Measurements from ENCODE around the gene MRM3.
"Not testable (repeated sequence)": the region's sequence is repeated elsewhere in the genome, so short reads cannot be mapped to it uniquely, and the experiment has no call there.

The MRM3 gene

DNA sequence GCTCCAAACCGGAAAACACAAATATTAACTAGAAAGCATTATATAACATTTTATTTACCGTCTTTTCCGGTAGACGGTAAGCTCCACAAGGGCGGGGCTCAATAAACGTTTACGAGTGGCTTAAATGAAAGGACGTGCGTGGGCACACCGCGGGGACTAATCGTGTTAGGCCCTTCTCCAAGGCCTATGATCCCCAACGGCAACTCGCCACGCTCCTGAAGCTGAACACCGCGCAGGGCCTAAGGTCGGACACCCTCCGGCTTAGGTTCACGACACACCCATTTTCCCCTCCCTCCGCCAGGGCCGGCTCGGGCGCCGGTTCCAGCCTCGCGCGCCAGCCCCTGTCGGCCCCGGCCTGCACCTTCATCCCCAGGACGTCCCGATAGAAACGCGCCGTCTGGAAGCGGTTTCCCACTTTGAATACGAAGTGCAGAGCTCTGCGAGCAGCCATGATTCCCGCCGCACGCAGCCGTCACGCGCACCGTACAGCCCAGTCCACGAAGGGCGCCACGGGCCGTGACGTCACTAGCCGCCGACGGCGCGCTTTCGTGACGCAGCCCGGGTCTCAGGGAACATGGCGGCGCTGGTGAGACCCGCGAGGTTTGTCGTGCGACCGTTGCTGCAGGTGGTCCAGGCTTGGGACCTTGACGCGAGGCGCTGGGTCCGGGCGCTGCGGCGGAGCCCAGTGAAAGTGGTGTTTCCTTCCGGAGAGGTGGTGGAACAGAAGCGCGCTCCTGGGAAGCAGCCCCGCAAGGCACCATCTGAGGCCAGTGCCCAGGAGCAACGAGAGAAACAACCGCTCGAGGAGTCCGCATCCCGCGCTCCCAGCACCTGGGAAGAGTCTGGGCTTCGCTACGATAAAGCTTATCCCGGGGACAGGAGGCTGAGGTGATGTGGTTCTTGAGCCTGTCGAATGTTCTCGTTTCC, at the start of gene MRM3, which contains the start of gene GLOD4:
Gene MRM3 (plus strand): TSS at position 549 of the 927 bp plus-strand sequence. CDS start 26 bp downstream, at position 575.
Gene GLOD4 (minus strand): TSS at position 476 of the 927 bp plus-strand sequence. CDS start 25 bp downstream, at position 451.
- DNase-seq (ENCODE audit: low spot score), result peak; percentile 93

- DNase-seq (ENCODE audit: low spot score), result no peak
Measured at GRCh38 chr17:732902-733720, 49.0 kb upstream of the MRM3 start.

GRCh38 chr17:733743-734142, 48.4 kb upstream of the MRM3 start:
- no peak for DNase-seq (ENCODE audit: low spot score)

DNA sequence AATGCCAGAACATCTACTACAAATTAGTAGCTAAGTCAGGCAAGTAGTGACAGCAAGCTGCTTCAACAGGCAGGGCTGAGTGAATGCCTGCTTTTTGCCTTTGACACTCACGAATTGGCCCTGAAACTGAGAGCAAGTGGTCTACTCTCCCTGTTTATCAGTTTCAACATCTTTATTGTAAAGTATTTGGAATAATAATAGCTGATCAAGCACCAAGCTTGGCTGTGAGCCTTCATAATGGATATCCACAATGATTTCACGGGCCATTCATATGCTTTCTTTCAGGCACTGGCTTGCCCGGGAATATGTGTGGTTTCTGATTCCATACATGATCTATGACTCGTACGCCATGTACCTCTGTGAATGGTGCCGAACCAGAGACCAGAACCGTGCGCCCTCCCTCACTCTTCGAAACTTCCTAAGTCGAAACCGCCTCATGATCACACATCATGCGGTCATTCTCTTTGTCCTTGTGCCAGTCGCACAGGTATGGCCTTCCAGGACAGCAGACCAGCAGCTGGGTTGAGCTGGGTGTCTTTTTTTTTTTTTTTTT, 44.5 kb upstream of the MRM3 start:
- no peak for DNase-seq (ENCODE audit: low spot score)

GRCh38 chr17:740240-741017, 41.7 kb upstream of the MRM3 start:
- DNase-seq (ENCODE audit: low spot score), result peak; percentile 41

- no peak for DNase-seq (ENCODE audit: low spot score)
Measured at GRCh38 chr17:742147-742793, 39.9 kb upstream of the MRM3 start.

DNA sequence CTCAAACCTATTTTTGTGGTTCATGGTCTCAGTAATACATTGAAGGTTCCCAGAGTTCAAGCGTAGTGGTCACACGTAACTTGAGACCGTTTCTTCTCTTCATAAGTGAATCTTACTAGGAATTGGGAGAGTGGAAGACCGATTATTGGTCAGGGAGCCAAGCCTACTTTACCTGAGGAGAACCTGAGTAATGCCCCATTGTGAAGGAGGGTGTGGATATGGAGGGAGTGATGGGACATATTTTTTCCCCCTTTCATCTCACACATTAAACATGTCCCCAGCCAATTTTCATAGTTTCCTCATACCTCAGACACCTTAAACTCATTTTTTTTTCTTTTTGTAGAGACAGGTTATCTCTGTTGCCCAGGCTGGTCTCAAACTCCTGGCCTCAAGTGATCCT, 39.0 kb upstream of the MRM3 start:
- DNase-seq (ENCODE audit: low spot score), result no peak

DNA sequence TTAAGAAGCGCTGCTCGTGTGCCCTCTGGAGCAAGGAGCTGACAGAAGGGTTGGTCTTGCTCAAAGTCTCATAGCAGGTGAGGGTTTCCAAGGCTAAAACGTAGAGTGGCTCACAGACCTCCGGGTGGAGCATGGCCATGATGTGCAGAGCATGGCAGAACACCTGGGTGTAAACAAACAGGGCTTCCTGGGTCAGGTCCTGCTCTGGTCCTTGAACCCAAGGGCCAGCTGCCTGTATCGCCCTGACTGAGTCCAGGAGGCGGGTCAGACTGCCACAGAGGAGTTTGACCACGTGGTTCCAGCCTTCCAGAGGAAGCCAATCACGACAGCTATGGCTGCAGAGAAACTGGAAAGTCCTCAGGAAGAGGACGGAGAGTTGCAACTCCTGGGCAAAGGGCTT, 37.2 kb upstream of the MRM3 start:
- no peak for DNase-seq (ENCODE audit: low spot score)

GRCh38 chr17:745406-745805, 36.7 kb upstream of the MRM3 start:
- DNase-seq (ENCODE audit: low spot score), result no peak

GRCh38 chr17:746181-746580, 36.0 kb upstream of the MRM3 start:
- DNase-seq (ENCODE audit: low spot score), result no peak

- no peak for DNase-seq (ENCODE audit: low spot score)
Measured at GRCh38 chr17:746783-747629, 35.1 kb upstream of the MRM3 start.

GRCh38 chr17:748604-749003, 33.5 kb upstream of the MRM3 start:
- not testable (repeated sequence) for DNase-seq (ENCODE audit: low spot score)

- not testable (repeated sequence) for DNase-seq (ENCODE audit: low spot score)
Measured at GRCh38 chr17:749359-749758, 32.8 kb upstream of the MRM3 start.

DNA sequence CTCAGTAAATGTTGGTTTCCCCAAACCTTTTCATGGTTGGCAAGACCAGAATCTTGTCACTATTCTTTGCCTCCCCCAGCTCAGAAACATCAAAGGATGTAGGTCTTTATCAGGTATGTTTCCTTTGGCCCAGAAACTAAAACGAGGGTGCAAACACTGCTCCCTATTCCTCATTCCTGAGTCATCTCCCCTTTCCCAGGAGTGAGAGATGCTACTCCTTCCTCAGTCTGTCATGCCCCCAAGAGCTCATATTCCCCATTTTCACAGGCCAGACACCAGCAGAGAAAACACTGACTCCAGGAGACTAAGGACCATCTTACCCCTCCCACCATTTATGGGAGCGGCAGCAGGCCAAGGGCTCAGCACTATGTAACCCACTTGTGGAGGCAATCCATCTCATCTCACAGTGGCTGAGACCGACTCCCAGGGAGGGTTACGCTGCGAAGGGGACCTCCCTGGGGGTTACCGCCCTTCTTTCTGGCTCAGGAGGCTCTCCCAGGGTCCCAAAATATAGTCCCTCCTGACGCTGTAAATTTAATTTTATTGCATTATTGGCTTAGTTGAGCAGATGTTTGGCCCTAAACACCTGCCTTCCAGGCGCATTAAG, 31.6 kb upstream of the MRM3 start:
- DNase-seq (ENCODE audit: low spot score), result no peak

DNA sequence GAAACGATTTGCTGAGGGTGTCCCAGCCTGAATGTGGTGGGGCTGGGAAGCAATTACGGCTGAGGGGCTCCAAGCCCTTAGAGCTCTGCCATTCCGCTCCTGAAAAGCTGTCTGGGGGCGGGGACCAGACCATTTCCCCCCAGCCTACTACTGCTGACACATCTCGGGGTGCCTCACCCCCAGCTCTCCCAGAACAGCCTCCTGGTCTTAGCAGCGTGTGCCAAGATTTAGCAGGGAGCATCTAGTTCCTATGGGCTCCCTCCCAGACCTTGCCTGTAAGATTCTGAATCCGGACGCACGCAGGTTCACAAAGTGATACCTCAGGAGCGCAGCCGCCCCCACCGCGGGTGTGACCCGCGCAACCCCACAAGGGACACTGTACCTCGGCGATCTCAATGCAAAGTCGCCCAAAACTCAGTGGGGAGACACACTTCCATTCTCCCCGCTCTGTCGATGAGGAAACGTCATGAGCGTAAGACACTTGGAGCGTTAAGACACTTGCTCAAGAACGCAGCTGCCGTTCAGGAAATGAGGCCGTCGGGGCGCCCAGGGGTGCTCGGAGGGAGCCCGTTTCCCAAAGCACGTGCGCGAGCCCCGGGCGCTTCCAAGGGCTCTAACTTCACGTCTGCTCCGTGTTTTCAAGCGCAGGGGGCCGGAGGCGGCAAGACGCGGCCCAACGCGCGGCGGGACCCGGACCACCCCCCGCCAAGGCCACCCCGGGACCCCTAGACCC, 30.7 kb upstream of the MRM3 start:
- DNase-seq (ENCODE audit: low spot score), result peak; percentile 56

DNA sequence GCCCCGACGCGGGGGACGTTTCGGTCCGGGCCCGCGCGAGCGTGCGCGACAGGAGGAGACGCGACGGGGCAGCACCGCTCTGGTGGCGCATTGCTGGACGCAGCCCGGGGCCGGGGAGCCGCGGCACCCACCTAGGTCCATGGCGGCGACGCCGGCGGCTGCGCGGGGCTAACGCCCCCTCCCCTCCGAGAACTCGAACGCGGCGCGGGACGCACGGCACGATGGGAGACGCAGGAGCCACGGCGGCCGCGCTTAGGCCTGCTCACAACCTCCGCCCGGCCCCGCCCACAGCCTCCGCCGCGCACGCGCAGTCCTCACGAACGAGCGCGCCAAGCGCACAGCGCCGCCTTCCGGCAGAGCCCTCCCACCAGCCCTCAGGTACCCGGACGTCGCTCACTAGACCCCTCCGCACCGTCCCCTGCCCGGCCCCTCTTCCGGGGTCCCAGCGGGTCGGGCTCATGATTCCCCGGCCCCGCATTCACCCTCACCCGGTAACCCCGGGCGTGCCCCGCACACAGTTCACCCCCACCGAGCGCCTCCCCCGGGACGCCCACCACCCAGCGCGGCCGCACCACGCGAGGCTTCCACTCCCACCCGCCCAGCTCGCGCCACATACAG, 30.0 kb upstream of the MRM3 start, which contains the start of gene GEMIN4:
Gene GEMIN4 (minus strand): TSS at position 263 of the 618 bp plus-strand sequence. CDS start 122 bp downstream, at position 141.
- peak; percentile 97 for DNase-seq (ENCODE audit: low spot score)

- DNase-seq (ENCODE audit: low spot score), result no peak
Measured at GRCh38 chr17:752620-753219, 29.4 kb upstream of the MRM3 start.

DNA sequence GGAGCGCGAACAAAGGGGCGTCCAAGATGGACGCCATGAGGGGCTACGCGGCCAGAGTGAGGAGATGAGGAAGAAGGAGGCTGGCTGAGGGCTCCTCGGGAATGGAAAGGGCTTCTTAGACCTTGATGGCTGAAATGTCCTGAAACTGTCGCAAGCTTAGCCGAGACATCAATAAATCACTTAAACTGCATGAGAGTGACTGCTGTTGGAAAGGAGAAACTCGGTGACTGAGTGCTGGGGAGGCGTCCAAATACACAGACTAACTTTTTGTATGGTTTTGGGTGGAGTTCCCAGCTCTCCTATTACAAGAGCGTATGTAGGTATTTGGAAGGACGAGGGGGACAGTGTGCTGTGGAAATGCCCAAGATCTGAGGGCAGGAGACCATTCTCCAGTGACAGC, 28.7 kb upstream of the MRM3 start:
- no peak for DNase-seq (ENCODE audit: low spot score)
